Mucosa of descending colon (tissue), 3 donors: Measurements from ENCODE around the gene LTC4S. TPM values are rescaled to one million over a fixed set of nuclear protein-coding genes. Genes with fewer than 3 reads are reported as not detected.

Source experiments
- ATAC-seq: fragments of 200-7000 bp; cut with Tn5 transposase; one replicate; pipeline ENCODE4 v1.9.1; 2020; ENCODE audit warnings: mild to moderate bottlenecking, moderate library complexity
- DNase-seq, 3 donors: peaks; one replicate each; pipeline ENCODE4 v3.0.0-alpha.2; 2020
- H3K36me3 ChIP-seq: fragments of 200-600 bp; one replicate; pipeline ENCODE4 v1.8.0; 2021; ENCODE audit warnings: low read depth, mild to moderate bottlenecking
- H3K4me1 ChIP-seq: fragments of 200-600 bp; one replicate; pipeline ENCODE4 v1.8.0; 2021; ENCODE audit warnings: low read depth, mild to moderate bottlenecking
- H3K4me3 ChIP-seq: fragments of 200-600 bp; one replicate; pipeline ENCODE4 v1.8.0; 2021; ENCODE audit warnings: mild to moderate bottlenecking
- H3K9me3 ChIP-seq: fragments of 200-600 bp; one replicate; pipeline ENCODE4 v1.8.0; 2021; ENCODE audit warnings: mild to moderate bottlenecking
- intact Hi-C, 2 donors: fragments of 100-400 bp; cut with DNase I in 1 of 2; cut with micrococcal nuclease in 1 of 2; formaldehyde crosslinking; loops; one replicate each; pipeline versions ENCODE4 v1.11.0 to v1.11.1; 2022; cut with DNase I, micrococcal nuclease
- total RNA-seq, 3 donors: library from RNA; stranded (reverse); fragmentation: NEBNext Ultra II Directional in 2 of 3; extraction: Animal tissue kit (Norgen Biotek cat#: 25700) in 2 of 3; gene quantifications; one replicate each; pipeline versions ENCODE4 v1.2.1 to v1.2.4, GENCODE V29; 2021 to 2023
- TF ChIP-seq, protein P1 (sequence below): fragments of 200-600 bp; IDR thresholded peaks from one replicate; pipeline ENCODE4 v1.8.0; 2022; ENCODE audit warnings: antibody characterized with exemption, mild to moderate bottlenecking
- donor health status: DM: no; HTN: no; CAD: no; lungs with moderate emphysema.
- donor health status: DM: no; HTN: no; CAD: no.
- donor health status: DM: no; HTN: yes; CAD: no.

LTC4S gene
- total RNA-seq, 3 donors from 2014 or later = 3.0 to 10.4 (median 7.0) TPM

DNA sequence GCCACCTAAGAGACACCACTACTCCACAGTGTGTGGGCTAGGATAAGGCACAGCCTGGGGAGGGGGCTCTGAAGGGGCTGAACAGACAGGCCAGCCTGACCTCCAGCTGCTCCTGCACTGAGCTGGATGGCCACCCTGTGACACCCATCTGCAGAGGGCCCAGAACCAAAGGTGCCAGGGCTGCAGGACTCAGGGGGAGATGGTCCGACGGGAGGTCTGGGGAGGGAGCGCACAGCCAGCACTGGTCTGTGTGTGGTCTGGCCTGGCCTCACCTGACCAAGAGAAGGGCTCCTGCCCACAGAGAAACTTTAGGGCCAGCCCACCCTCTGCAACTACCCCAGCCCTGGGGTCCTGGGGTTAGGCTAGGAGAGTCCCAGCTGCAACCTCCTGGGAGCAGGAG is 789 bp downstream of the LTC4S start:
- Histone ChIP-seq H3K4me1 (peaks cover 26% of the 10 kb centered on the region), H3K9me3 (no peaks in the 10 kb centered on the region), H3K36me3 (peaks cover 11% of the 10 kb centered on the region), H3K4me3 (no peak overlapping the region)
- ATAC-seq (no peak), DNase-seq (no peak)
- intact Hi-C loops = no loop called here
- TF ChIP-seq, protein P1, sequence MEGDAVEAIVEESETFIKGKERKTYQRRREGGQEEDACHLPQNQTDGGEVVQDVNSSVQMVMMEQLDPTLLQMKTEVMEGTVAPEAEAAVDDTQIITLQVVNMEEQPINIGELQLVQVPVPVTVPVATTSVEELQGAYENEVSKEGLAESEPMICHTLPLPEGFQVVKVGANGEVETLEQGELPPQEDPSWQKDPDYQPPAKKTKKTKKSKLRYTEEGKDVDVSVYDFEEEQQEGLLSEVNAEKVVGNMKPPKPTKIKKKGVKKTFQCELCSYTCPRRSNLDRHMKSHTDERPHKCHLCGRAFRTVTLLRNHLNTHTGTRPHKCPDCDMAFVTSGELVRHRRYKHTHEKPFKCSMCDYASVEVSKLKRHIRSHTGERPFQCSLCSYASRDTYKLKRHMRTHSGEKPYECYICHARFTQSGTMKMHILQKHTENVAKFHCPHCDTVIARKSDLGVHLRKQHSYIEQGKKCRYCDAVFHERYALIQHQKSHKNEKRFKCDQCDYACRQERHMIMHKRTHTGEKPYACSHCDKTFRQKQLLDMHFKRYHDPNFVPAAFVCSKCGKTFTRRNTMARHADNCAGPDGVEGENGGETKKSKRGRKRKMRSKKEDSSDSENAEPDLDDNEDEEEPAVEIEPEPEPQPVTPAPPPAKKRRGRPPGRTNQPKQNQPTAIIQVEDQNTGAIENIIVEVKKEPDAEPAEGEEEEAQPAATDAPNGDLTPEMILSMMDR = no peak

DNA sequence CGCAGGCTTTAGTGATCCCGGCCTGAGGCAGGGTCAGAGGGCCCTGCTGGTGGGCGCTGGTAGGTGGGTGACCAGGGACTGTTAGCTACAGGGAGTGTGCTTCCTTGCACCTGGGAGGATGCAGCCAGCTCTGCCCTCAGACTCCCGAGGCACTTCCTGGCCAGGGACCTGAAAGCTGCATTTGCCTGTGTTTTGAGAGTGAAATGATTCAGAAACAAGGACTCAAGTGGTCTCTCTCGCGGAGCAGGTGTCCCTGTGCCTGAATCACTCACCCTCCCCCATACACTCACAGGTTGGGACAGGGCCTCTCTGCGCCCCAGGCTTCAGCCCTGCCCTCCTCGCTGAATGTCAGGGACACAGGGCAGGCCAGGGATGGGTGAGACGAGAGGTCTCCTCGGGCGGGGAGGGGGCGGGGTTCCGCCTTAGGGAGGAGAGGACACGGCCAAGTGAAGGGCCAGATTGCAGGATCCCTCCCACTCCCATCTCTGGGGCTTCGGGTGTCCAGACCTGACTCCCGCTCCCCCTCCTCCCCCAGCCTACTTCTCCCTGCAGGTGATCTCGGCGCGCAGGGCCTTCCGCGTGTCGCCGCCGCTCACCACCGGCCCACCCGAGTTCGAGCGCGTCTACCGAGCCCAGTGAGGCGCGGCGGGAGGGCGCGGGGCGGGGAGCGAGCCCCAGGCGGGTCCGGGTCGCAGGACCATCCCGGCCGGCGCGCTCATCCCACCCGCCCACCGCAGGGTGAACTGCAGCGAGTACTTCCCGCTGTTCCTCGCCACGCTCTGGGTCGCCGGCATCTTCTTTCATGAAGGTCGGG is 1.5 kb downstream of the LTC4S start:
- Histone ChIP-seq H3K36me3 (peaks cover 15% of the 10 kb centered on the region), H3K4me3 (peak overlapping the region; percentile 26), H3K9me3 (no peaks in the 10 kb centered on the region), H3K4me1 (peaks cover 26% of the 10 kb centered on the region)
- intact Hi-C loops = no loop called here
- DNase-seq (peak in 2 of 3 donors; percentile 69 to 78), ATAC-seq (peak; percentile 26)
- TF ChIP-seq, protein P1 = no peak

DNA sequence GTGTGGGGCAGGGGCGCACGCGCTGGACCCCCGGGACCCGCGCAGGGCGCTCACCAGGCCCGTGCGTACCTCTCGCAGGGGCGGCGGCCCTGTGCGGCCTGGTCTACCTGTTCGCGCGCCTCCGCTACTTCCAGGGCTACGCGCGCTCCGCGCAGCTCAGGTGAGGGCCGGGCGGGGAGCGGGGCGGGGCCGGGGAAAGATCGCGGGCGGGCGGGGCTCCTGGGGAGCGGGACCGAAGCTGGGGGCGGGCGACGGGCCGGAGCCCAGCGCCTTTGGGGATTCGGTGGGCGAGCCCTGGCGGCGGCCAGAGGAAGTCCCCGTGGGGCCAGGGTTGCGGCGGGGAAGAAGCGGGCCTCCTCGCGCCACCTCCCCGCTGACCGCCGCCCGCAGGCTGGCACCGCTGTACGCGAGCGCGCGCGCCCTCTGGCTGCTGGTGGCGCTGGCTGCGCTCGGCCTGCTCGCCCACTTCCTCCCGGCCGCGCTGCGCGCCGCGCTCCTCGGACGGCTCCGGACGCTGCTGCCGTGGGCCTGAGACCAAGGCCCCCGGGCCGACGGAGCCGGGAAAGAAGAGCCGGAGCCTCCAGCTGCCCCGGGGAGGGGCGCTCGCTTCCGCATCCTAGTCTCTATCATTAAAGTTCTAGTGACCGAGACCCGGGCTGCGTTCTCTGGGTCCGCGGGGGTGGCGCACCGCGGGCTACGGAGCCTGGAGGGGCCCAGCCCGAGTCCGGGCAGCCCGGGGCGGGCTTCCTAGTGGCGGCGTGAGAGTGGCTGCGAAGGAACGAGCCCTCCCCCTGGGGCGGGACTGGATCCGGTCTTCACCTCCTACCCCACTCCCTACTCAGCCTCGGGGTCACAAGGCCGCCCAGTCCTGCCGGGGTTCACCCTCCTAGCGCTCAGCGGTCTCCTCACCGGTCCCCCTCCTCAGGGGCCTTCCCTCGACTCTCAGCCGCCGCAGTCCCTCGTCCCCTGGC is 2.4 kb downstream of the LTC4S start:
- Histone ChIP-seq H3K4me3 (peak overlapping the region; percentile 26), H3K9me3 (no peaks in the 10 kb centered on the region), H3K4me1 (peaks cover 26% of the 10 kb centered on the region), H3K36me3 (peaks cover 15% of the 10 kb centered on the region)
- intact Hi-C loops = no loop called here
- DNase-seq = peak; percentile 86 to 91 (median 89)
- TF ChIP-seq, protein P1 = peak; percentile 87
- peak; percentile 86 for ATAC-seq

DNA sequence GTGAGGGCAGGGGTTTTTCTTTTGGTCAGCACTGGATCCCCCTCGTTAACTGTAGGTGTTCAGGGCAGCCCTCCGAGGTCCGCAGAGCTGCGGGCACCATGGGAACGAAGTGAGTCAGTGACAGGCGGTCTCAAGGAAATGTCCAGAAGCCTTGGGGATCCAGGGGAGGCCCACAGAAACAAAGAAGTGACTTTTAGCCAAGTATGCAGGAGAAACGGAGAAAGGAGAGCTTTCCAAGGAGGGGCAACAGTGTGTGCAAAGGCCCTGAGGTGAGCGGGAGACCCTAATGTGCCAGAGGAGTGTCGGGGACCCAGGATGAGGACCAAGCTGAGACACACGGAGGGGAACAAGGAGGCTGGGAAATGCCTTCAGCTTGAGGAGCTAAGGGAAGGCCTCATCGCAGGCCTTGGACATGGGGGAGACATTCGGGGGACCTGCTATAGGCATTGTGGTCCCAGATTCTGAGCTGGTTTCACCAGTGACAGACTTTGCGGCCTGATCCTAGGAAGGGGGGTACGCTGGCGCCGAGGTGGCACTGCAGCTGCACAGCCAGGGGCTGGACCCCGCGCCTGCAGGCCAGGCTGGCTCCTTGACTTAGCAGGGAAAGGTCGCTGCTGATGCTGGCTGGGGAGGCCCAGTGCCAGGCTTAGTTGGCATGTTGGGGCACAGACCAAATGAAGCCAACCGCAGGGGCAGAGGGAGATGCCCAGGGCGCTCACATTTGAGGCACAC is 3.3 kb downstream of the LTC4S start:
- peaks cover 15% of the 10 kb centered on the region for H3K36me3 ChIP-seq
- peak in 1 of 3 donors; percentile 39 for DNase-seq

More for the DNA sequence above, 3.3 kb downstream of the LTC4S start:
- ATAC-seq = no peak
- H3K9me3 ChIP-seq = no peaks in the 10 kb centered on the region
- intact Hi-C loops = no loop called here
- no peak overlapping the region for H3K4me3 ChIP-seq
- H3K4me1 ChIP-seq = peaks cover 32% of the 10 kb centered on the region
- TF ChIP-seq, protein P1 = no peak
